Measurements from ENCODE around the gene EAPP. TPM values are rescaled to one million over a fixed set of nuclear protein-coding genes. Genes with fewer than 3 reads are reported as not detected.

EAPP gene
- total RNA-seq, 1 experiment from 2014 or later, result 32.2 TPM

- Histone ChIP-seq H4K20me1 (ENCODE audit: insufficient read depth) (no peaks in the 10 kb centered on the region), H3K4me2 (ENCODE audit: low read length) (no peak overlapping the region), H3K9me2 (ENCODE audit: insufficient read depth) (no peaks in the 10 kb centered on the region), H3K27ac (ENCODE audit: low read depth, low read length) (no peak overlapping the region), H3K4me1 (ENCODE audit: control insufficient read depth in 1 of 2, insufficient read depth in 2 of 2, low read length in 2 of 2) (peaks cover 21 to 40% of the 10 kb centered on the region in 2 experiments), H3K4me3 (replicated peaks in 1 of 2; ENCODE audit: low read depth in 1 of 2, low read length in 2 of 2) (no peak overlapping the region), H3K79me2 (ENCODE audit: insufficient read depth, low read length) (no peaks in the 10 kb centered on the region), H3K27me3 (ENCODE audit: insufficient read depth, low read length) (no peaks in the 10 kb centered on the region), H2AFZ (ENCODE audit: low read depth, low read length, poor library complexity, severe bottlenecking) (no peak overlapping the region), H3K9me3 (ENCODE audit: control insufficient read depth in 1 of 2, insufficient read depth in 1 of 2, low read depth in 1 of 2, low read length in 2 of 2) (no peaks in the 10 kb centered on the region), H3K36me3 (ENCODE audit: control insufficient read depth in 1 of 2, insufficient read depth in 2 of 2, low read length in 2 of 2) (no peaks in the 10 kb centered on the region), H3K9ac (ENCODE audit: low read length) (no peak overlapping the region)
- peak; percentile 54 for ATAC-seq
- intact Hi-C loops (cut with micrococcal nuclease), result loop anchor here (1.0 to 10.0 kb wide), 3 partner anchors 168 to 654 kb away; no protein-coding TSS in a partner anchor
- POLR2A ChIA-PET, result interaction anchor here (1.0 to 5.2 kb wide), 2 partner anchors 167 to 170 kb away, joined by 3 to 25 read pairs; no protein-coding TSS in a partner anchor
- CTCF ChIA-PET, result interaction anchor here (0.7 to 6.9 kb wide), 5 partner anchors 167 to 1336 kb away, joined by 3 to 99 read pairs (median 5); no protein-coding TSS in a partner anchor
- no TSS peak for BruUV-seq (replicated peaks)
- peak; percentile 40 for DNase-seq (ENCODE audit: low read depth, low spot score)
- RAD21 ChIA-PET (ENCODE audit: low non-redundant PET in 1 of 2, low total read pairs in 2 of 2, uncharacterized antibody in 2 of 2, unreplicated experiment in 2 of 2), result interaction anchor here (1.0 to 2.8 kb wide), 3 partner anchors 167 to 176 kb away, joined by 4 to 21 read pairs (median 12); no protein-coding TSS in a partner anchor
- TF ChIP-seq EZH2phosphoT487 (IDR thresholded peaks at IDR 0.05; ENCODE audit: borderline replicate concordance) (no peak), YY1 (IDR thresholded peaks at IDR 0.05; ENCODE audit: extremely low read depth, insufficient replicate concordance, low read depth, low read length) (no peak), SIN3A (IDR thresholded peaks at IDR 0.05; ENCODE audit: low read depth) (no peak), RAD21 (IDR thresholded peaks at IDR 0.05; ENCODE audit: low read depth) (peak; percentile 88), CTCF (IDR thresholded peaks at IDR 0.05 in 2 of 3, conservative IDR thresholded peaks at IDR 0.05 in 1 of 3; ENCODE audit: borderline replicate concordance in 1 of 3, insufficient read depth in 1 of 3, low read depth in 2 of 3, low read length in 2 of 3) (peak; percentile 74 to 82 (median 75))
These were observed 40.7 kb downstream of the EAPP start for GRCh38 chr14:34498684-34499412.
